Stimulated activated CD4-positive, alpha-beta T cell treated with anti-CD3 and anti-CD28 coated beads, Interleukin-1b, Interleukin-23, amount 100 ng/mL, for 1 hour (primary cell): Measurements from ENCODE around the gene LRP1B.

ENCODE experiments used
- DNase-seq, 2 donors: peaks; one replicate each; pipeline ENCODE4 v3.0.0-alpha.2; 2020; ENCODE audit warnings: low read depth in 2 of 2

LRP1B gene

DNA sequence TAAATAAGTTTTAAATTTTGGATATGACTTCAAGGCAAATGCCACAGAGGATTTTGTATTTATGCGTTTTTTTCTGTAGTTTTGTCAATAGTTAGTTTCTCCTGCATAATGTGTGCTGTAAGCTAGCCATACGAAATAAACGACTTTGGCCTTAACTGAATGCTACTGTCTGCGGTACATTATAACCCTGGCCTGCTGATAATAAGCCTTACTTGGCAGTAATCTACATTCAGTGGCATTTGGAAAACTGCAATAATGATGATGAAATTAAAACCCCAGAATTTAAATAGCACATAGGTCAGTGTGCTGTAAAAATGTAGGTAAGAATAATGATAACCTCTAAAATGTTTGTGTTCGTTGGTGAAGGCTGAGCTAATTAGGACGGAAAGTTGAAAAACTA is 88.8 kb downstream of the LRP1B start:
- DNase-seq = no peak

GRCh38 chr2:142041105-142041504 is 89.7 kb downstream of the LRP1B start:
- DNase-seq = no peak

DNA sequence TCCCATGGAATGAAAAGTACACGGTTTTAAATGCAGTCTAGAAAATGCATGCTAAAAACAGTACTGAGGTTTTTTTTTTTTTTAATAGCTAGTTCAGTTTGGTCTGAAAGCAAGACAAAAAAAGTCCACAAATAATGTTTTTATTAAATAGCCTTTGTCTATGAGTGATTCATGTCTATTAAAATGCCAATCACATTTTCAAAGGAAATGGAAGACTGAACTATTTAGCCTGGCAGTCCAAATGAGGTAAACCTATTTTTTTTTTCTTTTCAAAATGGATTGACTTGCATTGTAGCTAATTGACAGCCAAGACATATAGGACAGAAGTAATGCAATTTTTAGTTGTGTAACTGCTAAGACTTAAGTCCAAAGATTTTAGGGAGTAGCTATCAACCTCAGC is 90.3 kb downstream of the LRP1B start:
- no peak for DNase-seq

DNA sequence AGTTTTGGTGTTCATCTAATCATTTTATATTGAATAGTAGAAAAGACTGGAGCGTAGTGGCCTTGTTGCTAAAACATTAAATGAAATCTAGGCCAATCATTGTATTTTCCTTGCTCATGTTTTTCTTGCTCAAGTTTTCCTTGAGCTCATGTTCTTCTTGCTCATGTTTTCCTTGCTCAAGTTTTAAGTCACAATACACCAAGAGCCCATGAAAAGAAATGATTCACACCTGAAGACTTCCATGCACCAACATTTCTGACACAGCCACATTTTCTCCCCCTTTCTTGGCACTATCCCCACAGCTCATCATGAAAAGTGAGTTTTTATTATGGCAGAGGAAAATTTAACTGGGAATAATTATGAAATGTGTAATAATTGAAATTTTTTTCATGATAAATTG is 92.0 kb downstream of the LRP1B start:
- no peak for DNase-seq

DNA sequence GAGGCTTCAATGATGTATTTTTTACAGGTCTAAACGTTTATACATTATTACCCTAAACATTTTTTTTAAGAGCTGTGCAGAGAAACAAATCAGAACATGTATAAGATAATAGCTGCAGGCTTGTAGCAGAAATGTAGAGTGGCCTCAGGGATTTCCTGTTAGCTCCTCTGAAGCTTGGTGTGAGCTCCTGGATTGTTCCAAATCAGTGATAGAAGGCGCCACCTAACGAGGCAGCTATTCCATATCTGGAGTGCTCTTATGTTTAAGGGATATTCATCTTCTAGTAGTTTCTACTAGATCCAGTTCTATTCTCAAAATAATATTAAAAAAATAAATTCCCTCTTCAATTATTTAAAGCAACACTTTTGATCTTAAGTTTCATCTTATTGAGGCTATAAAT is 93.1 kb downstream of the LRP1B start:
- no peak for DNase-seq

GRCh38 chr2:142037066-142037465 is 93.8 kb downstream of the LRP1B start:
- DNase-seq = no peak

DNA sequence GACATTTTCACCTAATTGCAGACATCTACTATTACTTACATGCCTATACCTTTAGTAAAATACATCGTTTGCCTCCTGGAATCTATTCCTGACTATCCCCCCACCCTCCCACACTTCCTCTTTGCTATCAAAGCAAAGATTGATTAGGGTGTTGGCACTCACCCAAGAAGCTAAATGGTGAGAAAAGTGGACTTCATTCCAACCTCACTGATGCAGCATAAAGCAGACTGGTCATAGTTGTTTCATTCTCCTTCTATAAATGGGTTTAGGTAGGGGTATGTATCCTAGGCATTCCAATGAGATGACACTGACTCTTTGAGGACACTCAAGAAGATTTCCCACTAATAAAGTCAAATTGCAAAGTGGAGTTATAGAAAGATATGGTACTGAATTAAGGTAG is 97.4 kb downstream of the LRP1B start:
- no peak for DNase-seq

GRCh38 chr2:142031656-142032055 is 99.2 kb downstream of the LRP1B start:
- DNase-seq = no peak

DNA sequence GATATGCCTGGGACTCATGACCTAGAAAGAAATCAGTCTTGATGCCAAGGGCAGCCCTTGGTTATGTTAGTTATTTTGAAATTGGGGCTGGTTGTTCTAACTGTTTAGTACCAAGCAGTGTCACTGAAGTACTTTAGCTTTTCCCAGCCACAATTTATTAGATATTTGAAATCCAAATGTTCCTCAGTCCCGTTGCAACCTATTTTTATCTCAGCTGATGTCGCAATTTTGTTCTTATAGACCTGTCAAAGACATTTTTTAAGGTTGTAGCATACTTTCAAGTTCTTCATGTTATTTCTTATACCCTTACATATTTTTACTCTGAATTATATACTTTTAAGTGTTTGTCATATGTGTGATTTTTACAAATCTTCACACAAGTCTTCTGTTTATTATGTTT is 100.1 kb downstream of the LRP1B start:
- no peak for DNase-seq

GRCh38 chr2:142029974-142030373 is 100.8 kb downstream of the LRP1B start:
- DNase-seq = no peak

DNA sequence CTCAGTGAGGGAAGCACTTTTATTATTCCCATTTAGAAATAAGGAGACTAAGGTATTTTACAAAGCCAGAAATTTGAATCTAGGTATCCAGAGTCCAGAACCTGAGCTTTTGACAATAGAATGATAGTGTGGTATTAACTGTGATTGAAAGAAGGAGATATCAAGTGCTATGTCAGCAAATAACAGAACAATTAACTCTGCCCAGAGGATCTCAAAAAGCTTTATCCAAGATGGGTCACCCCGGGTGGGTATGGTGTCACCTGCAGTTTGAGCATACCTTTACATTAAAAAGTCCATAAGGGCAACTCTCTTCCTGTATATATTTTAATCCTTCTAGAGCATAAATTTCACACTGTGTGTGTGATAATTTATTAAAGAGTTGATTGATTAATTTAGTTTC is 105.4 kb downstream of the LRP1B start:
- DNase-seq = no peak

GRCh38 chr2:142020368-142020767 is 110.4 kb downstream of the LRP1B start:
- DNase-seq = no peak

- no peak for DNase-seq
Measured at GRCh38 chr2:142014536-142014935, 116.3 kb downstream of the LRP1B start.

DNA sequence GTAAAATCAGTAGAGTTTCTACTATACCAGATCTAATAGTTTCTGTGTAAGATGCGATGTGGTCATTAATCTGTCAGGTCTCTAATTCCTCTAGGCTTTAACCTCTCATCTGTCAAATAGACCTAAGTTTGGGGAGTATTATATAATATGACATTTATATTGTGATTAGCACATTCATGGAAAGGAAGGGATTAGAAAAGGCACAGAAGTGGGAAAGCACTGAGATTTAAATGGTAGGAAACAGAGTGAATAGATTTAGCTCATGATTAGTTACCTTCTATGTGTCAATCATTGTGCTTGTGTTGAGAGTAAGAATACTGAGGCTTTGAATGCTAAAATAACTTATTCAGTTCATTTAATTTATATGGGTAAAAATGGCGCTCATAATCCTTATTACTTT is 118.0 kb downstream of the LRP1B start:
- no peak for DNase-seq

- no peak for DNase-seq
Measured at GRCh38 chr2:142010477-142011270, 120.1 kb downstream of the LRP1B start.

GRCh38 chr2:142008135-142008744 is 122.6 kb downstream of the LRP1B start:
- DNase-seq = no peak

- no peak for DNase-seq
Measured at GRCh38 chr2:141994066-141994465, 136.8 kb downstream of the LRP1B start.

- DNase-seq = no peak
Measured at GRCh38 chr2:141992695-141993094, 138.1 kb downstream of the LRP1B start.

DNA sequence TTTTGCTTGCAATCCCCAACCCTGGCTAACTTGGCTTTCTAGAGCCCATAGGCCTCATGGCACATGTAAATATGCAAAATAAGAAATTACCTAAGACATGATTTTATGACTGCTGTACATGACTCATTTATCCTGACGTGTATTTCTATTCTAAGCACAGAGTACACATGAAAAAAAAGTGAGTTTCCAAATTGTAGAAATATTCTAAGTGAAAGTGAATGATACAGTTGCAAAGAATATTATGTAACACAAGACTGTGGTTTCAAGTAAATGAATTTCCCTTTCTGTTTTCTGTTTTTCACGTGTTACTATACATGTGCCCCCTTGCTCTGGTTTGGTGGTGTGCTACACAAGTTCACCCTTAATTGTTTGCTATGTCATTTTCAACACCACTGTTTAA is 162.4 kb downstream of the LRP1B start:
- DNase-seq = no peak

GRCh38 chr2:141967980-141968379 is 162.8 kb downstream of the LRP1B start:
- no peak for DNase-seq

DNA sequence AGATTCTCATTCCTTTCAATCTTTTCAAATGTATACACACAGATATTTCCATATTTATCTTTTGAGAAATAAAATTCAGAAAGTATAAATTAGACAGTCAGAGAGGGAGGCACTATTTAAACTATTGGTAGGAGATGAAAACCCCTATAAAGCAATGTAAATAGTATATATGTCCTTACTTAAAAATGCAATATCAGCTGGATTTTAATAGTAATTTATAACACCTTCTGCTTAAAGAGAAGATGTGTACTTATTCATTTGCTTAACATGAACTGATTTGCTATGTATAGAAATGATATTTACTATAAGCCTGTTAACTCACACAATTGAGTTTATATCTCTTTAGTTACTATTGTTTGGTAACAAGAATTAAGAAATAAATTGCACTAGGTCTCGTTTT is 163.3 kb downstream of the LRP1B start:
- no peak for DNase-seq

DNA sequence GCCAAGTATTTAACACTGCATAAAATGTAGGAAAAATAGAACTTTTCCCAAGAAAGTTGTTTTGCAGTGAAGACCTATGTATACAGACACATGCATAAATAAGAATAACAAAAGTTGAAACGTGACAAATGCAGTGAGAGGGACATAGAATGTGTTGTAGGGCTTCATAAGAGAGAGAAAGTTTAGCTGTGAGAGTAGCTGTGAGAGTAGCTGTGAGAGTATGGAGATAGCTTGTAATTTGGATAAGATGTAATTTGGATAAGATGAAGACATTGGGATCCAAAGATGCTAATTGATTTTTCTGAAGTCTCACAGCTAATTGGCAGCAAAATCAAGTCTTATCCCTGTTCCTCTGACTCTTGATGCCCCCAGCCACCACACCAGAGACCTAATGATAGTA is 170.9 kb downstream of the LRP1B start:
- no peak for DNase-seq

- no peak for DNase-seq
Measured at GRCh38 chr2:141959016-141959415, 171.8 kb downstream of the LRP1B start.
